Hematopoietic multipotent progenitor cell treated with erythropoietin and hydrocortisone succinate and interleukin-3 and kit ligand, for 17 days (in vitro differentiated cells): ENCODE measurements around the gene H2BK1.

Source experiments
- DNase-seq: peaks from one replicate; pipeline ENCODE4 v3.0.0-alpha.2; 2015; ENCODE audit warnings: low spot score

Gene H2BK1

DNA sequence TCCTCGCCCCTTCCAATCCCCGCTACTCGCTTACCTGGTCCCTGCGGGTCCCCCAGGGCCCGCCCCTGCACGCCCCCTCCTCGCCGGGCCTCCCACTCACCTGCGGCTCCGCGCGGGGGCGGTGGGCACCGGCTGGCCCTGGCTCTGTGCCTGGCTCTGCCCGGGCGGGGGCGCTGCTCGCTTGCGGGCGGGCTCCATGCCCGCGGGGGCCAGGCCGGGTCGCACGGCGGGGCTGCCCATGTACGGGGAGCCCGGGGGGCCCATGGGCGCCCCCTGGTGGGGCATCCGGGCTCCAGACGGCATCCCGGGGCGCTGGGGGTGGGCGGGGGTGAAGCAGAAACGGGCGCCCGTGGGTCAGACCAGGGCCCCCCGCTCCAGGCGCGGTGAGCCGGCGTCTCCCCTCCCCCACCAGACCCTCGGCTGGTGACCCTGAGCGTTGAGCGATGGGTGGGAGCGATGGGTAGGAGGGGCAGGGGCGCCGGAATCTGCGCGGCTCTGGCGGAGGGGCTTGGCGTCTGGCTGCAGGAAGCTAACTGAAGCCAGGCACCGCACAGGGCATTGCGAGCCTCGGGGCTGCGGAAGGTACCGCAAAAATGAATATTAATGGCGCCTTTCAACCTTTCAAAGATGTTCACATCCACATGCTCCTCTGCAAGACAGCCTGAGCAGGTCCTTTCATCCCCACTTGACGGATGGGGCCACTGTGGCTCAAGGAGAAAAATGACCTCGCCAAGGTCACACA is 35.2 kb upstream of the H2BK1 start:
- peak; percentile 53 for DNase-seq

DNA sequence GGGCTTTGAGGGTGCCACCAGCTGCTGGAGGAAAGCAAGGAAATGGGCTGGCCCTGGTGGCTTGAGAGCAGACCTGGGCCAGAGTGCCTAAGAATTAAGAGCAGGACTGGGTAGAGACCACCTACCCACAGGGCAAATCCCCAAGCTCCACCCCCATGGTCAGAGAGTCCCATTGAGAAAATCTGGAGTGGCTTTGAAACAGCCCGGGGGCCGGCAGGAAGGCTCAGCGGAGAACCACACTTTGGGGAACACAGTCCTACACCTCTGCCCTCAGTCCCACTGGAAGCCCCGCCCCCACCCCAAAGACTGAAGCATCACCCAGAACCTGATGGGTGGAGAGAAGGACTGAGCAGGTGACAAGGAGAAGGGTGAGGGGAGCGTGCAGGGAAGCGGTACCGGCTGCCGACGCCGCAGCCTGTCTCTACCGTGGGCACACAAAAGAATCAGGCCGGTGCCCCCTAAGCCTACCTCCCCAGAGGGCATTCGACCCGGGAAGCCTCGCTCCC is 34.6 kb upstream of the H2BK1 start:
- no peak for DNase-seq

DNA sequence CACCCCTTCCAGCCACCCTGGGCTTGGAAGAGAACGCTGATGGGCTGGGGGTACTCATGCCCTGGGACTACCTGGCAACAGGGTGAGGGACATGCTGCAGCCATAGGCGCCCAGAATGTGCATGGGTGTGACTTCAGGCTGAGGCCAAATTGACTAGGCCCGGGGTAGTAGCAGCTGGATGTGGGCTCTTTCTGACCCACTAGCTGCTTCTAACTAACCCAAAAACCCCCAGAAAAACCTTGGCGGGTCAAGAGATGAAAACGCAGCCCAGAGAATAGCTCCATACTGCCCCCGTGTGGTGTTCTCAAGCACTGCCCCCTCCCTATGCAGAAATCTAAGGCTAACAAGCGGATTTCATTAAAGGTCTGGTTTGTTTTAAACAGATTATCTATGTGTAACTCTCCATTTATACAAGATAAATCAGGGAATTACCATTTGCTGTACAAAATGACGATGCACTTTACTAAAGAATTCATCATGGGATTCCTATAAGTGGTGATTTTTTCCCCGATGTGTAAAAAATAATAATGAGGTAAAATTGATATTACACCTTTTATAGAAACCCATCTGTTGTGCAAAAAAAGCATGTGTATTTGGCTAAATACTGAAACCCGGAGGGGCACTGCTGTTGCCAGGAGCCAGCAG is 34.0 kb upstream of the H2BK1 start:
- DNase-seq, result peak; percentile 75

DNA sequence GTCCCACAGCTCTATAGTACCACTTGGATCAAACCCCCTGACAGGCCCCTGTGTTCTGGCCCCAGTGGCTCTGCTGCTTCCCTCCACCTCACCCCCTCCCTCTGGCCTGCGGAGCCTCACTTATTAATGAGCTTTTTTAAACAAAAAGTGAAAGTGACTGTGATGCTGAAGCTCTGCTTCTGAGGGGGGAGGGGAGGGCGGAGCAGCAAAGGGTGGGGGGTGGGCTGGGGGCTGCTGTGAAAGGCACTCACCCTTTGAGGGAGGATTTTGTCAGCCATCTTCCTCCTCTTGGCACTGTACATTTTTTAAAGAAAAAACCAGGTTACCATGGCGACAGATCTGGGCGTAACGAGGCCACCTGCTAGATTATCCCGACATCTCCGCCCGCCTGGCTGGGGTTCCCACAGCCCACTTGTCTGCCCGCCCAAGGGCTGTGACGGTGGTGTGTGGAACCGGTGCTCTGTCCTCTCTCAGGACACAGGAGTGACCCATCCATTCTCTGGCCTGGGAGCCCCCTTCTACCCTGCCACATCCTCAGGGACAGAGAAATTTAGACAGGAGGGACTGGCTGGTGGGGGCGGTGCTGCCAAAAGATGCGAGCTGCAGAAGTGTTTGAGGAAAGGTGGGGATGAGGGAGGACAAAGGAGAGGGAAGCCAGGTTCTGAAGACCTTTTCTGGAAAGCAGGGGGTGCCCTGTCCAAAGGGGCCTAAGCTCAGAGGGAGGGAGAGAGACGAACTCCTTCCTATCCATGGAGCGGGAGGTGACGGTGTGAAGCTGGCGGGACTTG is 33.3 kb upstream of the H2BK1 start:
- peak; percentile 69 for DNase-seq

DNA sequence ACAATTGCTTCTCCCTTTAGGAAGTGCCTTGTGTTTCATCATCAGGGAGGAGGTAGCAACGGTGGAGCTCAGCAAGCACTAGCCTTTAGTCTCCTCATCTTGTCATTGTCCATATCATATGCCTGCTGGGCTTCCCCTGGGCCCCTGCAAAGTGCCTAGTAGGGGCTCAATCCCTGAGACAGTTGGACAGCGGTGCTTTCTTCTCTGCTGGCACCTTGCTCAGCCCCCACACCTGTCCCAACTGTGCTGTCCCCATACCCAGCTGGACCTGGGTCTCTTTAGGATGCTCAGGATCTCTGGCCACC is 32.7 kb upstream of the H2BK1 start:
- no peak for DNase-seq

DNA sequence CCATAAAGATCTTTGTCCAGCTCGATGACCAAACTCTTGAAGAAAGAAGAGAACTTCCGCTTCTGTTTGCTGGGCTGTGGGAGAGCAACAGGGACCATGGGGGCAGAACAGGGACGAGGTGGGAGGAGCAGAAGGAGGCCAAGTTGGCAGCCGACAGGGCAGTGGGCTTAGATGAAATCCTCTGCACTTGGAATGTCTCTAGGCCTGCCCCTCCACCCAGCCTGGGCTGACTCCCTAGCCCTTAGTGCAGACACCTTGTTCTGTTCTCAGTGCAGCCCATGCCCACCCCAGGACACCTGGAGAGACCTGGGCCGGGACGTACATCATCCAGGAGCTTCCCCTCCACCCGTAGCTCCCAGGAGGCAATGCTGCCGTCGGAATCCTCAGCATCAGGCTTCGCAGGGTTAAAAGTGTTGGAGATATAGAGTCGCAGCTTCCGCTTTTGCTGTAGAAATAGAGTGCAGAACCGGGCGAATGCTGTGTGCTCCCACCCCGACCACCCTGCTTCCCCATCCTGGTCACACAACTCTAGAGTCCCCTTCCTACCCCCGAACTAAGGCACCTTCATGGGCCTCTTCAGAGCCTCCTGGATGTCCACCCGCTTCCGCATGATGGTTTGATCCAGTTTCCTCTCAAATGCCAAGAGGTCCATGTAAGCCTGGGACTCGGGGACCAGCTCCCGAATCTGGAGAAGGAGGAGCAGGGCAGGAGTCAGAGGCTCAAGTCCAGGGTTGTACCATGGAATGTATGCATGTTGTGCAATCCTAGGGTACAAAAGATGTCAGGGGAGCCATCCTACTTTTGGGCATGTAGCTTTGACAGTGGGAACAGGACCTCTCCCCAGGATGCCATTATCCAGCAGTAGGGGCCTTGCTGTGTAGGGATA is 32.1 kb upstream of the H2BK1 start:
- DNase-seq, result no peak

DNA sequence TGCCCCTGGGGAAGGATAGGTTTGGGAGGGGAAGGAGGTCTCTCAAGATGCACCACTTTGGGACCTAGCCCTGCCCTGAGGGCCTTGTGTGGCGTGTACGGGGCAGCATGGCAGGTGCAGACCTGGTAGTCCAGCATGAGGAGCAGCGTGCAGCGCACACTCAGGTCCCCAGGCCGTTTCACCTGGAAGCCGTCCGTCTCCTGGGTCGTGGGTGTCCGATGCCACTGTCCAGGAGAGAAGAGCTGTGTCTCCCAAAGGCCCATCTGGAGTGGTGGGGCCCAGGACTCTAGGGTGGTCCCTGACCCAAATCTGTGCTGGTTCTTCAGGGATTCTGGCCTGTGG is 31.4 kb upstream of the H2BK1 start:
- DNase-seq, result no peak

DNA sequence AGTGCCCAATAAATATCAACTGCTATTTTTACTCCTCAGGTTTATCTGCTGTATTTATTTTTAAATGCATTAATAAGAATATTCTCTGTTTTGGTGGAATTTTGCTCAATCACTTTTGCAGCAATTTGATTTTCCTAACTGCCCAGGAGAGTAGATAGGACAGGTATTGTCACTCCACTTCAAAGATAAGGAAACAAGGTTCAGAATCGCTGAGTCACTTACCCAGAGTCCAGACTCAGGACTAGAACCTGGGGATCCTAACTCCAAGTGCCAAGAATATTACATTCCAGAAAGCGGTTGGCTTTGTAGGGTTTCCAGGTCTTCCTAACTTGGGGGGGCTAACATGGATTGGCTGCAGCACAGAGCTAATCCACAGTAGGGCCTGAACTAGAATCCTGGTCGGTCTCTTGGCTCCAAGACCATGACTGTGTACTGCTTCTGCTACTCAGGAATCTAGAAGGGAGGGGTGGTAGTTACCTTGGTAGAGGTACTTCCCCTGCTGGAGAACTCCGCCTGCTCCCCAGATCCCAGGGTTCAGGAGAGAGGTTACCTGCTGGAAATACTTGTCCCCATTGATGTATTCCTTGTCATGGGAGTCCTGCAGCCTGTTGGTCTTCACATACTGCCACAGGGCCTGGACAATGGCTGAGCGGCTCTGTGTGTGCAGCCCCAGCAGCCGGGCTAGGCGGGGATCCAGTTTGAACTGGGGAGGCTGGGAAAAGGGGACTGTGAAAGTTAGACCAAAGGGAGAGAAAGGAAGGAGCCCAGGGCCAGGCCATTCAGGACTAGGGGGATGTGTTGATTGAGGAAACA is 30.9 kb upstream of the H2BK1 start:
- no peak for DNase-seq

DNA sequence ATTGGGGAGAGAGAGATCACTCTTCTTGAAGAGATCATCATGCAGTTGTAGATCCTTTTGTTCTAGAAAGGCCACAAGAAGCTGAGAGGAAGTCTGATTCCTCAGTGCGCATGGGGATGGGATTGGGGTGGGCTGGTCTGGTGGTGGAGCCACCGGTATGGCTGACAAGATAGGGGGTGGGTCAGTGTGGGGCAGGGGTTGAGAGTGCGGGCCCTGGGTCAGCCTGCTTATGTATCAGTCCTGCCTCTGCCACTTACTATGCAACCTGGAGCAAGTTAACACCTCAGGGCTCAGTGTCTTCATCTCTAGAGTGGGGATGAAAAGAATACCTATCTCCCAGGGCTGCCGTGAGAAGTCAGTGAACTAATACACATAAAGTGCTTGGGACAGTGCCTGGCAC is 30.2 kb upstream of the H2BK1 start:
- DNase-seq, result no peak

DNA sequence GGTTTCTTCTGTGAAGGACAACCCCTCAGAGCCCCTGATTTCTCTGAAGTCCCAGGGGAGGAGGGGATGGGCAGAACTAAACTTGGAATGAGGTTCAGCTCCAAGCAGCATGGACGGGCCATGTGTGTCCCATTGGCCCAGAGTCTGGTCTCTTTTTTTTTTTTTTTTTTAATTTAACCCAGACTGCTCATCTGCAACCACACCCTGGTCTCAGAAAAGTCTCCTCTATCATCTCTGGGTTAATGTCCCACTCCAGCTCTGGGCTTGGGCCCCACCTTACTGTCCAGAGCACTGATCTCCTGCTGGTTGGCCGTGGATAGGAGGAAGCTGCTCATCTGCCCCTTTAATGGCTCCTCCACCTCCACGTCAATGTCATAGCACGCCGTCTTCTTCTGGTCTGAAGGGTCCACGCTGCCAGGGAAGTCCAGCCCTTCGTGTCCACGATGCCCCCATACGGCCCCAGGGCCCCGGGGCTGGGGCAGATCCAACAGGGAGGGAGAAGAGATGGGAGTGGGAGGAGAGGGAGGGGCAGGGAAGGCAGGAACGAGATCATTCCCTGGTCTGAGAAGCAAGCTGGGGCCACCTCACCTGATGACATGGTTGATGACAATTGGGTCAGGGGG is 29.7 kb upstream of the H2BK1 start:
- DNase-seq, result no peak

DNA sequence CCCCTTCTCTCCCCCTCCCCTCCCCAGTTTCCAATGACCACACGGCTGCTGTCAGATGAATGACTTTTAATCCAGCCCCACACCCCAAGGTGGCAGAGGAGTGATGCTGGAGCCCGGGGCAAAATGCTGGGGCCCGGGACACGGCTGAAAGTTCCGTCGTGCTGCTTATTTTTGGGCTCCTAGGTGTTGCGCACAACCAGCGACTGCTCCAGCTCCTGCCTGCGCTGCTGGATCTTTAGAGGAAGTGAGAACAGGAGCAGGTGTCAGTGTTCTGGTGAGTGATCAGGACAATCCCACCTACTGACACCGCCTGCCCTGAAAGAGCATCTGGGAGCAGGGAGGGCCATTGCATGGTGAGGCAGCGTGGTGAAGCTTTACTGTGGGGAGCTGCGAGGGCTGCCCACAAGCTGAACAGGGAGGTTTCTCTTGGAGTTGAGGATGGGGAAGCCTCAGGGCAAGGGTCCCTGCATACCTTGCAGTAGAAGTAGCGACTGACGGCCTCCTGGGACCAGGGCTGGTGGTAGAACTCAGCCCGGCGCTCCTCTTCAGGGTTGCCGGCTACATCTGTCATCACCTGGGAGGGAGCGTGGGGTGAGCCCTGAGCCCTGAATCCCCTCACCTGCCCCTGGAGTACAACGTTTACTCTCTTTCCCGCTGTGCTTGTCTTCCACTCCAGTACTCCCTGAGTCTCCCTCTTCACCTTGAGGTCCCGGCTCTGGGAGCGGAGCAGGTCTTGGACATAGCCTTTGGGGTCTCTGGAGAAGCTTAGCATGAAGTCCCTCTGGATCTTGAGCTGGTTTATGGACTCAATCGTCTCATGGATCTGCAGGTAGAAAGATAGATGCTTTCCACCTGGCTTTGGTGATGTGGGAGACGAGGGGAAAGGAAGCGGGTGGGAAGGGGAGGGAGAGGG is 28.9 kb upstream of the H2BK1 start:
- DNase-seq, result no peak

DNA sequence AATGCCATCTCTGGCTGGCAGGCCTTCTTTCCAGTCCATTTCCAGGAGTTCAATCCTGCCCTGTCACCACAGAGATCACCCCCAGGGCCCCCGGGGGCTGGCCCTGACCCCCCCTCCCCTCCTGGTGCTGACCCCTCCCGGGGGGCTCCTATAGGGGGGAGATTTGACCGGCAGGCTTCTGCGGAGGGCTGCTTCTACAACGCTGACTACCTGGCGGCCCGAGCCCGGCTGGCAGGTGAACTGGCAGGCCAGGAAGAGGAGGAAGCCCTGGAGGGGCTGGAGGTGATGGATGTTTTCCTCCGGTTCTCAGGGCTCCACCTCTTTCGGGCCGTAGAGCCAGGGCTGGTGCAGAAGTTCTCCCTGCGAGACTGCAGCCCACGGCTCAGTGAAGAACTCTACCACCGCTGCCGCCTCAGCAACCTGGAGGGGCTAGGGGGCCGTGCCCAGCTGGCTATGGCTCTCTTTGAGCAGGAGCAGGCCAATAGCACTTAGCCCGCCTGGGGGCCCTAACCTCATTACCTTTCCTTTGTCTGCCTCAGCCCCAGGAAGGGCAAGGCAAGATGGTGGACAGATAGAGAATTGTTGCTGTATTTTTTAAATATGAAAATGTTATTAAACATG is 28.0 kb upstream of the H2BK1 start:
- no peak for DNase-seq

DNA sequence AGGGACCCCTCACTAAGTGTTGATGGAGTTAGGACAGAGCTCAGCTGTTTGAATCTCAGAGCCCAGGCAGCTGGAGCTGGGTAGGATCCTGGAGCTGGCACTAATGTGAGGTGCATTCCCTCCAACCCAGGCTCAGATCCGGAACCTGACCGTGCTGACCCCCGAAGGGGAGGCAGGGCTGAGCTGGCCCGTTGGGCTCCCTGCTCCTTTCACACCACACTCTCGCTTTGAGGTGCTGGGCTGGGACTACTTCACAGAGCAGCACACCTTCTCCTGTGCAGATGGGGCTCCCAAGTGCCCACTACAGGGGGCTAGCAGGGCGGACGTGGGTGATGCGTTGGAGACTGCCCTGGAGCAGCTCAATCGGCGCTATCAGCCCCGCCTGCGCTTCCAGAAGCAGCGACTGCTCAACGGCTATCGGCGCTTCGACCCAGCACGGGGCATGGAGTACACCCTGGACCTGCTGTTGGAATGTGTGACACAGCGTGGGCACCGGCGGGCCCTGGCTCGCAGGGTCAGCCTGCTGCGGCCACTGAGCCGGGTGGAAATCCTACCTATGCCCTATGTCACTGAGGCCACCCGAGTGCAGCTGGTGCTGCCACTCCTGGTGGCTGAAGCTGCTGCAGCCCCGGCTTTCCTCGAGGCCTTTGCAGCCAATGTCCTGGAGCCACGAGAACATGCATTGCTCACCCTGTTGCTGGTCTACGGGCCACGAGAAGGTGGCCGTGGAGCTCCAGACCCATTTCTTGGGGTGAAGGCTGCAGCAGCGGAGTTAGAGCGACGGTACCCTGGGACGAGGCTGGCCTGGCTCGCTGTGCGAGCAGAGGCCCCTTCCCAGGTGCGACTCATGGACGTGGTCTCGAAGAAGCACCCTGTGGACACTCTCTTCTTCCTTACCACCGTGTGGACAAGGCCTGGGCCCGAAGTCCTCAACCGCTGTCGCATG is 27.2 kb upstream of the H2BK1 start:
- DNase-seq, result no peak

DNA sequence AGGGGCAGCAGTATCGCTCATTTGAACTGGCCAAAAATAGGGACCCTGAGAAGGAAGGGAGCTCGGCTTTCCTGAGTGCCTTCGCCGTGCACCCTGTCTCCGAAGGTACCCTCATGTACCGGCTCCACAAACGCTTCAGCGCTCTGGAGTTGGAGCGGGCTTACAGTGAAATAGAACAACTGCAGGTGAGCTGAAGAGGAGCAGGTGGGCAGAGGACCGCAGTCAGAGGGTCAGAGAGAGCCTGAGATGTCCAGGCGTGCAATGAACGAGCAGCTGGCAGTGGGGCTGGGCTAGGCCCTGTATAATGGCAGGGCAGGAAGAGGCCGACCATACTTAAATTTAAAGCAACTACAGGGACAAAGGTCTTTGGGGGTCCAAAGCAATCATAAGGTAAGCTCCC is 26.1 kb upstream of the H2BK1 start:
- DNase-seq, result no peak

DNA sequence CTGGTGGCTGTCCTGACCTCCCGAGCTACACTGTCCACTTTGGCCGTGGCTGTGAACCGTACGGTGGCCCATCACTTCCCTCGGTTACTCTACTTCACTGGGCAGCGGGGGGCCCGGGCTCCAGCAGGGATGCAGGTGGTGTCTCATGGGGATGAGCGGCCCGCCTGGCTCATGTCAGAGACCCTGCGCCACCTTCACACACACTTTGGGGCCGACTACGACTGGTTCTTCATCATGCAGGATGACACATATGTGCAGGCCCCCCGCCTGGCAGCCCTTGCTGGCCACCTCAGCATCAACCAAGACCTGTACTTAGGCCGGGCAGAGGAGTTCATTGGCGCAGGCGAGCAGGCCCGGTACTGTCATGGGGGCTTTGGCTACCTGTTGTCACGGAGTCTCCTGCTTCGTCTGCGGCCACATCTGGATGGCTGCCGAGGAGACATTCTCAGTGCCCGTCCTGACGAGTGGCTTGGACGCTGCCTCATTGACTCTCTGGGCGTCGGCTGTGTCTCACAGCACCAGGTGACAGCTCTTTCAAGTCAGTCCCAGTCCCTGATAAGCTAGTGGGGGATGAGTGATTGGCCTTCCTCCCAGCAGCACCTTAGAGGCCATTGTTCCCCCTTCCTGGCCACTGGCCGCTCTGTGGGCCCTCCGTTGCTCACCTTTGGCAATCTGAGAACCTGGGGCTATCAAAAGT is 25.0 kb upstream of the H2BK1 start:
- DNase-seq, result no peak

DNA sequence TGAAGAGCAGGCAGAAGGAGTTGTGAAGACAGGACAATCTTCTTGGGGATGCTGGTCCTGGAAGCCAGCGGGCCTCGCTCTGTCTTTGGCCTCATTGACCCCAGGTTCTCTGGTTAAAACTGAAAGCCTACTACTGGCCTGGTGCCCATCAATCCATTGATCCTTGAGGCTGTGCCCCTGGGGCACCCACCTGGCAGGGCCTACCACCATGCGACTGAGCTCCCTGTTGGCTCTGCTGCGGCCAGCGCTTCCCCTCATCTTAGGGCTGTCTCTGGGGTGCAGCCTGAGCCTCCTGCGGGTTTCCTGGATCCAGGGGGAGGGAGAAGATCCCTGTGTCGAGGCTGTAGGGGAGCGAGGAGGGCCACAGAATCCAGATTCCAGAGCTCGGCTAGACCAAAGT is 23.5 kb upstream of the H2BK1 start:
- DNase-seq, result no peak

DNA sequence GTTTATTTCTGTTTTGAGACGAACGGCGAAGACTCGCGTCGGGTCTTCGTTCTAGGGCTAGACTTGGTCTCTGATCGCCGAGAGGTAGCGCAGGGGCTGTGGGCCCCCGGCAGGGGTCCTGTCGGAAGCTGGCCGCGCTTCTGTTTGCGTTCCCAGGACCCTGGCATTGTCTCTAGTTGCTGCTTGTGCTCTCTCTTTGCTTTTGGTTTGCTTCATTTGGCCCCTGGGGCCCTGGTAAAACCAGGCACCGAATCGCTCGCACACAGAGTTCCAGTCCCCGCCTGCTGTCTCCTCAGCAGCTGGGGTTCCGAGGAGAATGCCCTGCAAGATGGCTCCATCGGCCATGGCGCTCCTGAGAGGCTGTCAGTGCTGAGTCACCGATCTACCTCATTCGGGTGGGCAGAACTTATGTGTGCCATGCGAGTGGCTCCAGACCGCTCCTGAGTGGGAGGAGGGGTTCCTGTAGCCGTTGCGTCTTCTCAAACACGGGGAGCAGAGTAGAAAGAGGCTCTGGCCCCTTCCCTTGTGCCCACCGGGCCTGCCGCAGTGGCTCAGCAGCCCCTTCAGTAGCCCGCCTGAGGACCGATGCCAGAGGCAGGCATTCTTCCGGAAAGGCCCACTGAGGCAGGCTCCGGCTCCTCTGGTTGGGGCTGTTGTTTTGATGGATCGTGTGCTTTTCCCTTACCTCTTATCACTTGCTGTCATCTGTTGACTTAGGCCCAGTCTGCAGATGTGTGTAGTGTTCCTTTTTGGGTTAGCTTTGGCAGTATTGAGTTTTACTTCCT is 22.8 kb upstream of the H2BK1 start:
- DNase-seq, result peak; percentile 90
